GM19043 (cell line): ENCODE data around the gene SMOC2.
"Not testable (repeated sequence)": the region's sequence is repeated elsewhere in the genome, so short reads cannot be mapped to it uniquely, and the experiment has no call there.

Experiments used
- ATAC-seq: cut with Tn5 transposase; IDR thresholded peaks from one replicate; pipeline ENCODE4 v1.9.1; 2021; ENCODE audit warnings: low read depth; ENCODE audit not compliant: unreplicated experiment

SMOC2 gene

DNA sequence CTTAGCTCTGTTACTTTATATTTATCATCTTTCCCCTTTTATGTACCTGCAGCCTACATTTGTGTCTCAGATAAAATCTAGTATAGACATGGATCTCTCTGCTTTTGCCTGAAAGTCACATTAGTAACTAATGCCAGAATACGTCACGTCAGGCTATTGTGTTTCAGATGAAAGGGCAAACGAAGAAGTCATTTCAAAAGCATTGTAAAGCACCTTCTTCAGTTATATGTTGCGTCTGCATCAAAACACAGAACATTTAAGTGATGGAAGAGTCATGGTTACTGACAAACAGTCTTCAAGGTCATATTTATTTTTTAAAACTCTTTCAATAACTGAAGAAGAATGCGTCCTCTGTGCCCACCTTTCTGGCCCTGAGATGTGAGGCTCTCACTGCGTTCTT lies 119.1 kb downstream of the SMOC2 start:
- no peak for ATAC-seq

GRCh38 chr6:168562576-168563151 lies 121.7 kb downstream of the SMOC2 start:
- ATAC-seq, result no peak

DNA sequence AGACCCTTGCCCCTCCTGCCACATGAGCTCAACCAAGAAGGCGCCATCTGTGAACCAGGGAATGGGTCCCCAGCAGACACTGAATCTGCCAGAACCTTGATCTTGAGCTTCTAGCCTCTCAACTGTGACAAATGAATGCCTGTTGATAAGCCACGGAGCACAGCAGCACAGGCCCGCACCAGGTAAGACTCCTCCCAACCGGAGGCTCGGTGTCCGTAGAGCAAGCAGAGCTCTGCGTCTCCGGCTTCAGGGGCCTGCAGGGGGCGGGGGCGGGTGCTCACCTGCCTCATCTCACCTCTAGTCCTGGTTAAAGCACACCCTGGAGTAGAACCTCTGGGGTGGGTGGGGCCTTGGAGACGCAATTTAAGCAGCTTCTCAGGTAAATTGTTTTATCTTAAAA lies 122.7 kb downstream of the SMOC2 start:
- ATAC-seq, result no peak

GRCh38 chr6:168565112-168565511 lies 124.1 kb downstream of the SMOC2 start:
- ATAC-seq, result no peak

- no peak for ATAC-seq
Observed at GRCh38 chr6:168570211-168570610, 129.2 kb downstream of the SMOC2 start.

- no peak for ATAC-seq
Observed at GRCh38 chr6:168571268-168571667, 130.3 kb downstream of the SMOC2 start.

GRCh38 chr6:168573276-168573835 lies 132.4 kb downstream of the SMOC2 start:
- not testable (repeated sequence) for ATAC-seq

DNA sequence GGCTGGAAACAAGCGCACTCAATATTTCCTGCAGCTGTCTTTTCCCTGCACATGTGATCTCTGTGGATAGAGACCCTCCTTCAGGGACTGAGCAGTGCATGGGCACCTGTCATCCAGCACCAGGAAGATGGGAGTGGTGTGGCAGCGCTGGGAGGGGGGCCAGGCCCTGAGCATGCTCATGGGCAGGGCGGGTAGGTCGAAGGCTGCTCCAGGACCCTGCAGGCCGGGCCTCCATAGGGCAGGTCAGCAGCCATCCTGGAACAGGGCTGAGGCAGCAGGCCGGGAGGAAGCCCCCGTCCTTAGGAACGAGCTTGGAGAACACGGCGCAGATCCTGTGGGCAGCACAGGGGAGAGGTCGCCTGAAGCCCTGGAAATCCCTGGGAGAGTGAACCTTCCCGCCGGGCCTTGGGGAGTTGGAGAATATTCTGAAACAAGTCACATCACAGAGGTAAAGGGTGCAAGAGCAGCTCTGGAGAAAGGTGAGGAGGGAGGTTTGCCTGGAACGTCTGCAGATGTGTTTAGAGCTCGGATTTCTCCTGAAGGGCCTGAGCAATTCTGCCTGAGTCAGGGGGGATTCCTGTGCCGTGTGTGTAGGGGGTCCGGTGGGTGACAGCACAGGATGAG lies 133.2 kb downstream of the SMOC2 start:
- no peak for ATAC-seq

GRCh38 chr6:168574699-168575195 lies 133.8 kb downstream of the SMOC2 start:
- ATAC-seq, result no peak

DNA sequence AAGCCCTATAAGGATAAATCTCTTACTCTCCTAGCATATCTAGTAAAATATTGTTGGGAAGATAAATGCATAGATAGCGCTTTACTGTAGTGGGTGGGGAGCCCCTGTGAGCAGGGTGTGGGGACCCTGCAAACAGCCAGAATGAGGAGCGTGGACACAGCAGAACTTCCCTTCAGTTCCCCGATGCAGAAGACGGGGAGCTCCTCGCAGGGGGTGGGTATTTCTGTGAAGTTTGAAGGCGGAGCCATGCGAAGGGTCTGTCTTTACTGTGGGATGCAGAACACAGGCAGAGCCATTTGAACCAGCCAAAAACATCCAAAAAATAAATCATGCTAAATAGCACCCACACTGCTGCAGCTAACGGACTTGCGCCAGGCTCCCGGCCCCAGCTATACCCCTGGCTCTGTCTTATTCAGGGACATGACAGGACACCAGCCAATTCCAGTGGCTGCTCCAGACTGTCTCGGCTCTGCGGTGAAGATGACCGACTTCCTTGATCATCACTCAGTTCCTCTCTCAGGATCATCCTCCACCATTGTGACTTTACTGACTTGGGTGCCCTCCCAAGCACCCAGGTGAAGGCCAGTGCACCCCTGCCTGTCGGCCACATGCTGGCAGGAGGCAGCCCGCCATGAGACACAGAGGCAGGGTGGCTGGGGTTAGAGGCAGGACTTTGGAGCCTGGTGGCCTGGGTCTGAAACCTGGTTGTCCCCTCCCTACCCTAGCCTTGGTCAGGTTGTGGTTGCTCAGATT lies 134.5 kb downstream of the SMOC2 start:
- ATAC-seq, result no peak

DNA sequence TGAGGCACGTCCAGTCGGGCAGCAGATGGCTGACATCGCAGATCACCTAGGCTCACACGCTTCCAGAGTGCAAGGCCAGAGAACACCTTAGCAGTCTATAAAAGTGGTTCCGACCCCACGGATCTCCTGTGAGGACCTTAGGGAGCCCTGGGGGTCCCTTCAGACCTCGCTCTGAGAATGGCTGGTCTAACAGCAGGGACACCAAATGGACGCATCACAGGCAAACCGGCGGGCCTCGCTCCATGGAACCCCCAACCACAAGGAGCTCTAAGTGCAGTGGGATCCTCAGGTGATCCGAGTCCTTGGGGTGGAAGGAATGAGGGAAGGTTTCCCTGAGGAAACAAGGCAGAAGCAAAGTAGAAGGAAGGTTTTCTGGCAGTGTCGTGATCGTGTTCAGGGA lies 135.4 kb downstream of the SMOC2 start:
- ATAC-seq, result no peak

DNA sequence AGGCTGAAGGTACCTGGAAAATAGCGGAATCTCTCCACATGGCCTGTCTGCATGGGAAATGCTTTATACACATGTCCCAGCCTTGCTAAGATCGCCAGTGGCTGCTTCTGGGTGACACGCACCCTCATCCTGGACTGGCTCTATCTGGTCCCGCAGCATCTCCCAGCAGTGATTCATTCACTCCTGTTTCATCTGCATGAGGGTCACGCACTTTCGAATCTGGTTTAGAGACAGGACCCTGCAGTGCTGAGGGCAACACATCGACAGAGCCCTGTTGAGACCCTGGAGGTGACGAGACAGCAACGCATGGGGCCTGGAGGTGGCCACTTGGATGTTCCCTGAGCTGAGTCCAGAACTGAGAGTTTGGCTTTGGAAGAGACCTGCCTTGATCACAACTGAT lies 136.5 kb downstream of the SMOC2 start:
- no peak for ATAC-seq

DNA sequence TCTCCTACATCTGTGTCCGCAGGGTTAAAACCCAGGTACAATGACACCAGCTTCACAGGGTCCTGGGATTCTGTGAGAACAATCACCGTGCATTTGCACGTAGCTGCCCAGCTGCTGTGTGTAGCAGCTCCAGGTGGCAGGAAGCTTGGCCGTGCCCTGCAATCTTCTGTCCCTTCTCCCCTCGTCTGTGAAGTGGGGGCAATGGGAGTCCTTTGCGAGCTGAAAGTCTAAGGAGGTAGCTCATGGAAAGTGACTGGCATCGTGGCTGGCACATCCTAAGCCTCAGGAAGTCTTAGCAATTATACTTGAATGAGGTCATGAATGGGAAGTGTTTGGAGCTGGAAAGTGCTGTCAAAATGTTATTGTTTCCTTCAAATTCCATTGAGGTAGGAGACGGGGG lies 137.1 kb downstream of the SMOC2 start:
- no peak for ATAC-seq

DNA sequence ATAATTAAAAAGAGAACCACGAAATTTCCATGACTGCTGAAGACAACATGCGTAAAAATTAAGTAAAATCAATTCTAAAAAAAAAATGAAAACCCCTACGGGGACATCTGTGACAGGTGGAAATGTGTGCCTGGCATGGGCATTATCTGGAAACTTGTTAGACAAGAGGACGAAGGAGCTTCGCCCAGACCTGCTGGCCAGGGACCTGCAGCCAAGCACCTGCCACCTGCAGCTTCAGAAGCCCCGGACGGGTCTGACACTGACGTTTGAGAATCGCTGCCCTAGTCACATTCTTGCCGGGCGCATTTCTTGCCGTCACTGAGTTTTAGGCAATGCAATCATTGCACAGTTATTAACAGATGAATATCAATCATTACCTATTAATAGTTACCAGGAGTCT lies 140.3 kb downstream of the SMOC2 start:
- no peak for ATAC-seq

DNA sequence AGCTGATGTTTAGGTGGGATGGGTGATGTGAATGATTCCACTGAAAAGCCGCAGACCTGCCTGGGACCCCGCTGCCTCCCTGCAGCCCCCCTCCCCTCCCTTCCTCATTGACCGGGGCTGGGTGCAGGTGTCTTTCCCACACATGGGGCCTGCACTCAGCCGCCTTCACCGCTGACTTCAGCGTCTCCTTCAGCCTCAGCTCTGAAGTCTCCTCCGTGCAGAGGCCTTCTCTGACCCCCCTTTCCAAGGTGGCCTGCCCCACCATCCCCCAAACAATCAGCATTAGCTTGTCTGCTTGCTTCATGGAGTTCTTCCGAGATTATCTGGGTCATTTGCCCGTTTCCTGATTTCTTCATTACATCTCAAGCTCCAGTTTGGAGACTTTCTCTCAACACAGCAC lies 140.7 kb downstream of the SMOC2 start:
- ATAC-seq, result no peak

GRCh38 chr6:168582571-168582981 lies 141.6 kb downstream of the SMOC2 start:
- no peak for ATAC-seq

DNA sequence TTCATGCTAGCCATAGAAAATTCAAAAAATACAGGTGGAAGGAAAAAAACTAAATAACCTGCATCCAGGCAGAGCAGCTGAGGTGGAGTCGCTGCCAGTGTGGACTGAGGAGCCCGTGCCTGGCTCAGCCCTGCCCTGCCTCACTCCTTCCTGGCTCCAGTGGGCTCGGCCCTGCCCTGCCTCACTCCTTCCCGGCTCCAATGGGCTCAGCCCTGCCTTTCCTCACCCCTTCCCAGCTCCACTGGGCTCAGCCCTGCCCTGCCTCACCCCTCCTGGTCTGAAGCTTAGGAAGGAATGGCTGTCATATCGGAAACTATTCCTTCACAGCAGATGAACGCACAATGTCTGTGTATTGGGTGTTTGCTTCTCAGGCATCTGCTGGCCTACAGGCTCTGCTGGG lies 142.1 kb downstream of the SMOC2 start:
- no peak for ATAC-seq

DNA sequence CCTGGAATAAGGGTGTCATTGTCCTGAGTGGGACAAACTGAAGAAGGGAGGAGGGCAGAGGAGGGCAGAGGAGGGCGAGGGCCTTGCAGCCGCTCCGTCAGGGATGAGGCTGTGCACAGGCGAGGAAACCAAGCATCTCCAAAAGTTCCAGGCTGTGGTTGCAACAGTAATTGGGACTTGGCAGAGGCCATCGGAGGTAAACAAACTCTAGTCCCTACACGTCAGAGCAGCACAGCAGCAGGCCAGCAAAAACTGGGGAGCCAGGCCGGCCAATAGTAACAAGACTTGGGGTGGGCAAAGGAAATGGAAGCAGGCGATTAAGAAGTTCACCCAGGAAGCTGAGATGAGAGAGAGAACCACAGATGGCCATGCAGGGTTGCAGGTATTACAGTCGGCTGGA lies 142.8 kb downstream of the SMOC2 start:
- ATAC-seq, result no peak

DNA sequence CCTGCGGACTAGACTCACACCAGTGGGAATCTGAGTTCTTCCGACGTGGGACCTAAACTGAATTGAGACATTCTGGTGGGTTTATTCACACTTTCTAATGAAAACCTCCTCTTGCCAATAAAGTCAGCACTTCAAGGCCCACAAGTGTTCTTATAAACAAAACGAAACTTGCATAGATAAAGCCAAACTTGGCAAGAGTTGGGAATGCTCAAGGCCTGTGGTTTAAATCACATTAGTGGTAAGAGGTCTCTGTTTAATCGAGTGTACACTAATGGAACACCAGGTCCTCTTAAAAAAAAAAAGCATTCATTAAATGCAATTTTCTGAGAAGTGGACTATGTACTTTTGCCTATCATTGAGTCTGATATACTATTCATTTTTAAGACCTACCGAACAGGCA lies 143.3 kb downstream of the SMOC2 start:
- ATAC-seq, result no peak

DNA sequence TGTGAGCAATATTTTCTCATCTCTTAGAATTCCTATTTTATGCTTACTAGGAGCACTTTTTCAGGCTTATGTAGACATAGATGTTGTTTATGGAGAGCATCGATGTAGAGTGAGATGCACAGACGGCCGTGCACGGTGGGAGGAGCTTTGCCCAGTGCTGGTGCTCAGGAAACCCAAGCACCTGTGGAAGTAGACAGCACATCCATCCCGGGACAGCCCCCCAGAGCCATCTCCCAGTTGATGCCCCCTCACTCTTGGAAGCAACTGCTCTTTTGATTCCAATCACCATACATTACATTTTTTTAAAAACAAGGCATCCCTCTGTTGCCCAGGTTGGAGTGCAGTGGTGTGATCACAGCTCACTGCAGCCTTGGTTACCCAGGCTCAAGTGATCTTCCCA lies 143.7 kb downstream of the SMOC2 start:
- no peak for ATAC-seq

DNA sequence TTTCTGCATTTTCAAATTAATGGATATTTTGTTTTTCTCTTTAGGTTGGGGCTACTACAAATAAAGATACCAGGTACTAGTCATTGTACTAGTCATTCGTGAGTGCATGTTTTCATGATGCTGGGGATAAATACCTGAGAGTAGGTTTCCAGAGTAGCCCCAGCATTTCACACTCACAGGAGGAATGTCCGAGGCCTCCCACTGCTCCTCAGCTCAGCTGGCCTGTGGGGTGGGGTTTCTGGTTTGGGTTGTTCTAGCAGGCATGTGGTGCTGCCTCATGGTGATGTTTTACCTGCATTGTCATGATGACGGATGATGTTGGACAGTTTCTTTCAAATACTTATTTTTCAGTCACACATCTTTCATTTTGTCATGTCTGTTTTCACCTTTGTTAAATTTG lies 144.5 kb downstream of the SMOC2 start:
- ATAC-seq, result no peak

DNA sequence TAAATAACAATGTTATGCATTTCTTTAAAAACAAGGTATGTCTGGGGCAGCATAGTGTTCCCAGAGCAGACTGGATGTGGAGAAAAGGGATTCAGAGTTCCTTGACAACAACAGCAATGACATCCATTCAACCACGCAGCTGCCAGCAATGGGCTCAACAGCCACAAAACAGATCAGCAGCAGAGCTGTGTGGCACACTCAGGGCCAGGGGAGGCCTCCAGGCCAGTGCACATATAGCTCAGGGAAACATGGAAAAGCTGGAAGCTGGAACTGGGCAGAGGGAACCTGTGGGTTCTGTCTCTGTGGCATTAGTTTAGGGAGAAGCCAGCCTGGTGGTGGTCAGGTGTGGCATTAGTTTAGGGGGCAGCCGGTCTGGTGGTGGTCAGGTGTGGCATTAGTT lies 148.3 kb downstream of the SMOC2 start:
- no peak for ATAC-seq
